DMS 273 (cell line): ENCODE results near the gene ANKFN1.

Experiments
- DNase-seq: peaks from one replicate; lab custom pipeline; 2025; ENCODE audit not compliant: unreplicated experiment; lab: John Stamatoyannopoulos, UW

Gene ANKFN1, protein sequence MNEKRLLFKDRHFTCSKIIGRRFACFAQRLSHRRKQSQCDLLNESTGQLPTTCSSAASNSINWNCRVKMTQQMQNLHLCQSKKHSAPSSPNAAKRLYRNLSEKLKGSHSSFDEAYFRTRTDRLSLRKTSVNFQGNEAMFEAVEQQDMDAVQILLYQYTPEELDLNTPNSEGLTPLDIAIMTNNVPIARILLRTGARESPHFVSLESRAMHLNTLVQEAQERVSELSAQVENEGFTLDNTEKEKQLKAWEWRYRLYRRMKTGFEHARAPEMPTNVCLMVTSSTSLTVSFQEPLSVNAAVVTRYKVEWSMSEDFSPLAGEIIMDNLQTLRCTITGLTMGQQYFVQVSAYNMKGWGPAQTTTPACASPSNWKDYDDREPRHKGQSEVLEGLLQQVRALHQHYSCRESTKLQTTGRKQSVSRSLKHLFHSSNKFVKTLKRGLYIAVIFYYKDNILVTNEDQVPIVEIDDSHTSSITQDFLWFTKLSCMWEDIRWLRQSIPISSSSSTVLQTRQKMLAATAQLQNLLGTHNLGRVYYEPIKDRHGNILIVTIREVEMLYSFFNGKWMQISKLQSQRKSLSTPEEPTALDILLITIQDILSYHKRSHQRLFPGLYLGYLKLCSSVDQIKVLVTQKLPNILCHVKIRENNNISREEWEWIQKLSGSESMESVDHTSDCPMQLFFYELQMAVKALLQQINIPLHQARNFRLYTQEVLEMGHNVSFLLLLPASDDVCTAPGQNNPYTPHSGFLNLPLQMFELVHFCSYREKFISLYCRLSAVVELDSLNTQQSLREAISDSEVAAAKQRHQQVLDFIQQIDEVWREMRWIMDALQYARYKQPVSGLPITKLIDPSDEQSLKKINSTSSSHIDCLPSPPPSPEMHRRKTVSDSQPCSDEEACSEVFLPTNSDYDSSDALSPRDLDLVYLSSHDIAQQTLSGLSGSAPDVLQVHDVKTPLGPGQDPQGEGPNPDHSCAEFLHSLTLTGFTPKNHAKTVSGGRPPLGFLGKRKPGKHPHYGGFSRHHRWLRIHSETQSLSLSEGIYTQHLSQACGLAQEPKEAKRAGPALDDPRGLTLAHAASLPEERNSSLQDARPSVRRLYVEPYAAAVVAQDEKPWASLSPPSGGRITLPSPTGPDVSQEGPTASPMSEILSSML

DNA sequence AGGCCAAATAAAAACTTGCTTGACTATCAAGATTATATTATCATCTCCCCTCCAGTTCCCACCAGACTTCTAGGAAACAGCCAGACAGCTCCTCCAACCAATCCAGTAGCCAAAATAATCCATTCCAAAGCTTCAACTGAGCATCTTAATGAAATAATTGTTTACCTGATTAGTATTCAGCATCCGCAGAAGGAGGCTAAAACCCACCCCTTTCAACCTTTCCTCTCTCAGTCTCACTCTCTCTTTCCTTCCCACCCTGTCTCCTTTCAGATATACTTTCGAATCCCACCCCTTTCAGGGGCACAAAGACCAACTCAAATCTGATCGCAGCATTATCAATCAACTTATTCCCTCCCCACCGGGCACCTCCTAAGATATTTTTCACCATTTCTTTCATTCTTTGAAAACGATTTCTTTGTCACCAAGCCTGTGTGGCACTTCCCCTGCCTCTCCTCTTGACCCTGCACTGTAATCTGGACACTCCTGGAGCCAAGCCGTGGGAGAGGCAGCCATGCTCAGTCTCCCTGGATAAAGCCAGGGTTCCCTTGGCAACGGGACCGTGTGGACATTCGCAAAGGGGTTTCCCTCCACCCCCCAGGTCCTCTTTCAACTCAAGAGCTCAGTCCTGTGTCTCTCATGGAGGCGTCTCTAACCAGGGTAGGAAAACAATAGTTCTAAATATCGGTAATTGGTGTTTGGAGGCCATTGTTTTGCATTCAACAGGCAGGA, at the start of gene ANKFN1:
Gene ANKFN1, plus strand, starts transcription at position 602 of the 729 bp plus-strand sequence. CDS start 59,193 bp downstream, outside the sequence.
- no peak for DNase-seq

- DNase-seq, result no peak
These were observed 44.4 kb upstream of the ANKFN1 start for GRCh38 chr17:56108811-56109284.

DNA sequence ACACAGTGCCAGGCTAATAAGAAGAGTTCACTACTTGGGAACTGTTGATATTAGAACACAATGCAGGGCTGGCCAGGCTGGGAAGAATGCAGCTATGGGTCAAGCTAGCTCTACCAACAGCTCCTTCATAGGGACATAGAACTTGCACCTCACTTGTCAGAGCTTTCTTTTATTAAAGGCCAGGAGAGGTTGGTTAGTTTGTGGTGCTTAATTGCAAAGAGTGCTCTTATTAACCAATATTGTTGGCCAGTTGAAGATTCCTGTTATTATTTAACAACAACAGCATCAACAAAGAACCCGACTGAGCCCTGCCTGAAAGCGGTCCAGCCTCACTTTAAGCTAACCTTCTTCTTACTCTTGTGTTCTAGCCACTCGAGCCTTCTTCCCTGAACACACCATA, 43.4 kb upstream of the ANKFN1 start:
- no peak for DNase-seq

DNA sequence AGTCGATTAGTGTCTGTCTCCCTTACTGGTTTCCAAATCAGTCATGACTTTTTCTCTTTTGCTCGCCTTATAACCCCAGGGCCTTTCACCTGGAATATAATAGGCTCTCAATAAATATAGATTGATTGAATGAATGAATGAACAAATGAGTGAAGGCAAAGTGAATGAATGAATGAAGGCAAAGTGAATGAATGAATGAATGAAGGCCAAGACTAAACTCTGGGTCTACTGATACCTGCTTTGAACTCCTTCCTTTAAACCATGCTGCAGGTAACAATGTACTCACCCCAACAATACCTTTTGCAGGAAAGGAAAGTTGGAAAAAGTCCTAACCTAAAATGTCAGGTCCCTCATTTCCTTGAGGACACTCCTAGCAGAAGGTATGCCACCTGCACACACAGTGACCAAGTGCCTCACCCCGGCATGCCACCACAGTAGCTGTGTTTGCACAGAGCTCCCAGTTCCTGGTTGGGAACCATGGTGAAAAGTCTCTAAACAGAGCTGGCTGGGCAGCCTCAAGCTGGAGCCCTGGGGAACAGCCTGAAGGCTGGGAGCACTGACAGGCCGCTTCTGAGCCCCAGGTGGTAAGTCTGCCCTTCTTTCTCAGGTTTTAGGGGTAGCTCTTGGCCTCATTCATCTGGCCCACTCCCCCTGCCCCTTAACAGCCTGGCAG, 42.7 kb upstream of the ANKFN1 start:
- no peak for DNase-seq

- DNase-seq, result no peak
These were observed 41.4 kb upstream of the ANKFN1 start for GRCh38 chr17:56111706-56112485.

GRCh38 chr17:56113486-56113885, 39.8 kb upstream of the ANKFN1 start:
- no peak for DNase-seq

GRCh38 chr17:56114469-56114868, 38.8 kb upstream of the ANKFN1 start:
- no peak for DNase-seq

DNA sequence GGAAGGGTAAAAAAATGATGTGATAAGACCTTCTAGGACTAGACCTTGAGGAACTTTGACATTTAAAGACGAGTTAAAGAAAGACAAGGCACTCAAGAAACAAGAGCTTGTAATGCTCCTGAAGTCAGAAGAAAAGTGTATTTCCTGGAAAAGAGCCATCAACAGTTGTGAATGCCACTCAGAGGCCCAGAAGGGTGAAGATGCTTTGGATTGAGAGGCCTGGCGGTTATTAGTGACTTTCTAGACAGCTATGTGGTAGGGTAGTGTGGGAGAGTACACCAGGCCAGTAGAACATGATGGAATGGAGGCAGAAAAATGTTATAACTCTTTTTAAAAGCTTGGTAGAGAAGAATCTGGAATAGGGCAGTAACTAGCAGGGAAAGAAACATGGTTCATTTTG, 34.1 kb upstream of the ANKFN1 start:
- no peak for DNase-seq

DNA sequence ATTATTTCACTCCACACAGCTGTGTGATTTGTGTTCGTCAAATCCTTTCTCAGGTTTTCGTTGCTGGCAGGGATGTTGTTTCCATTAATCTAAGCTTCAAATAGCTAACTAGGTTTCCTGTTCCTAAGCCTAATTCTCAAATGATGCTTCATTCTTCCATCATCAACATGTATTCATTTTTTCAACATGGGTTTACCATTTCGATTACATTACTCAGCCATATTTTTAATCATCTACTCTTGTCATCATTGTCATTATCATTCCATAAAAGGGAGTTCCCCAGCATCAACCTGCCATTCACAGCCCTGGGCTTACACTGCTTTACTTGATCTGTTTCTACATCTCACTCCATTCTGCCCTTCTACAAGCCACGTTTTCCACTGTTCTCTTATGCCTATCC, 33.3 kb upstream of the ANKFN1 start:
- DNase-seq, result no peak

GRCh38 chr17:56121191-56122051, 31.9 kb upstream of the ANKFN1 start:
- peak; percentile 11 for DNase-seq

- DNase-seq, result peak; percentile 85
These were observed 27.1 kb upstream of the ANKFN1 start for GRCh38 chr17:56125830-56126819.

GRCh38 chr17:56130026-56130425, 23.2 kb upstream of the ANKFN1 start:
- DNase-seq, result peak; percentile 48

- DNase-seq, result peak; percentile 27
These were observed 22.6 kb upstream of the ANKFN1 start for GRCh38 chr17:56130631-56131030.

DNA sequence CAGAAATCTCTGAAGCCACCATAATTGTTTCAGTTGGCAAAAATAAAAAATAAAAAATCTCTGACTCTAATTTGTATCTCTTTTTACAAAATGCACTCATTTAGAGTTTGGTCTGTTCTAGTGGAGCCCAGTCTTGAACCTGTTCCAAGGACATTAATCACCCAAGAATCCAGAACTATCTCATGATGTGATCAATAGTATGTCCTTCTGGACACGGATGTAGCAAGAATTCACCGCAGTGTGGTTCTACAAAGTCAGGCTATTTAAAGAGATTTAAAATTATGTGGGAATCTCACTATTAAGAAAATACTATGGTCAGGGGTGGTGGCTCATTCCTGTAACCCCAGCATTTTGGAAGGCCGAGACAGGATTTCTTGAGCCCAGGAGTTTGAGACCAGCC, 21.8 kb upstream of the ANKFN1 start:
- DNase-seq, result no peak

GRCh38 chr17:56136301-56136700, 17.0 kb upstream of the ANKFN1 start:
- DNase-seq, result no peak

DNA sequence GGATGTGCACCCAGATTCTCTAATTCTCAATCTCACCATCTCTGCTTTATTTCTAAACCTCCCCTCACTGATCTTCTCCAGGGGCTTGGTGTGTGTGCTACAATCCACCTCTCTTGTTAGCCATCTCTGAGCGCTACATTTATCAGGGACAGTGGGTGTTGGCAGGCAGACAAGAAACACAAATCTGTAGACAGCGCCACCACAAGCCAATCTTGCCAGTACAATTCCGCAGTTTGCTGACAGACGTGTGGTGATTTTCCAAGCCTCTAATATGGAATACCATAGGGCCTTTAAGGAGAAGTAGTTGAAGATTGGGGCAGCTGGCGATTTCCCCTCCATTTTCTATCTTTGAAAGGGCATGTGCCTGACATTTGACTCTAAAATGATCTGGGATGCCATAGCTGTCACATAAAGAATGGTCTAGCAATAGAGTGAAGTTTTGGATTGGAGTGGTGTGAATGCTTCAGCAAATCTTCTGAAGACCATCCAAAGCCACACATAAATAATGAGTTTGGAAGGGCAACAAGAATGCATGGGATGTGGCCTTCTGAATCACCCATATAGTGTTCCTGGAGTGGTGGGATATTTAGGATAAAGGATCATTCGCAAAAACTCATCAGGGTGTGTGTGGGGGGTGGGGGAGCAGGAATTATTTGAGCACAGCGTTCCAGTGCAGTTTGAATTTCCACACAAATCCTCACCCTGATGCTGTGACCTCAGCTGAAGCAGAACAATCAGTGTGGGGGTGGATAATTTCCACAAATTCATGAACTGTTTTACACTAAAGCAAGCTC, 12.0 kb upstream of the ANKFN1 start:
- DNase-seq, result peak; percentile 8
